Adipocyte (in vitro differentiated cells): ENCODE data around the gene MYEOV.

Experiments used
- DNase-seq: peaks from one replicate; pipeline ENCODE4 v3.0.0-alpha.2; 2015; ENCODE audit warnings: low read depth
- H3K27me3 ChIP-seq: replicated peaks from 2 replicates; pipeline ENCODE4 v1.7.0; 2013; ENCODE audit warnings: mild to moderate bottlenecking, low read length, moderate library complexity; ENCODE audit not compliant: control insufficient read depth, insufficient read depth
- H3K36me3 ChIP-seq: 2 replicates; pipeline ENCODE4 v1.7.0; 2013; ENCODE audit warnings: low read length, mild to moderate bottlenecking, moderate library complexity; ENCODE audit not compliant: control insufficient read depth, insufficient read depth, severe bottlenecking
- H3K4me1 ChIP-seq: 2 replicates; pipeline ENCODE4 v1.7.0; 2013; ENCODE audit warnings: mild to moderate bottlenecking, low read length, moderate library complexity; ENCODE audit not compliant: control insufficient read depth, insufficient read depth
- H3K4me3 ChIP-seq: 2 replicates; pipeline ENCODE4 v1.7.0; 2013; ENCODE audit warnings: mild to moderate bottlenecking, low read length, moderate library complexity
- H3K9ac ChIP-seq: 2 replicates; pipeline ENCODE4 v1.7.0; 2013; ENCODE audit warnings: mild to moderate bottlenecking, low read length, moderate library complexity
- H3K9me3 ChIP-seq: 2 replicates; pipeline ENCODE4 v1.7.0; 2013; ENCODE audit warnings: mild to moderate bottlenecking, low read length, moderate library complexity; ENCODE audit not compliant: control insufficient read depth

MYEOV gene

DNA sequence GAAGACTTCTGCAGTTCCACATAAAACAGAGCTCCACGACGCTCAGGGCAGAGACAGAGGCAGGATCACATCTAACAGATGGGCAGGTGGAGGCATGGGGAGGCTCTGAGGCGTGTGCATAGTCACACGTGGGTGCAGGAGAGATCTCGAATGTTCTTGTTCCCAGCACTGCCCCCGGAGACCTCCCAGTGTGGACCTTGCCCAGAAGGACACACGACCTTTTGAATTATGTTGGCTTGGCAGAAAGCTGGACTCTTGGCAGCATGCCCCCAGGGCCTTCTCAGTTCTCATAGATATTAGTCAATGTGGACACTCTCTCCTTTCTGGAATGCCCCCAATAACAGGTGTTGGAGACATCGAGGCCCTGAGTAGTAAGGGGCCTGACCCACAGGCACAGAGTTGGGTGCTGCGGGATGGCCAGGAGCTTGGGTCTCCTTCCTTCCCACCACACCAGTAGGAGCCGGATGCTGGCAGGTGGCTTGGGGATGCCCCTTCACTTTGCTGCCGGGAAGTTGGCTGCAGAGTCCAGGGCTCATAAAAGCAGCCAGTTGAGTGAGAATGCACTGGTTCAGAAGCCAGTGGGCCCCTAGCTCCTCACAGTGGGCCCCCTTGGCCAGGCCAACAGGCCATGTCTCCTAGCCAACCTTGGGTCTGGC is 12.1 kb downstream of the MYEOV start:
- Histone ChIP-seq H3K9me3 (no peaks in the 10 kb centered on the region), H3K36me3 (no peaks in the 10 kb centered on the region), H3K4me3 (no peak overlapping the region), H3K9ac (no peak overlapping the region), H3K4me1 (peaks cover 16% of the 10 kb centered on the region), H3K27me3 (no peaks in the 10 kb centered on the region)
- DNase-seq: no peak

DNA sequence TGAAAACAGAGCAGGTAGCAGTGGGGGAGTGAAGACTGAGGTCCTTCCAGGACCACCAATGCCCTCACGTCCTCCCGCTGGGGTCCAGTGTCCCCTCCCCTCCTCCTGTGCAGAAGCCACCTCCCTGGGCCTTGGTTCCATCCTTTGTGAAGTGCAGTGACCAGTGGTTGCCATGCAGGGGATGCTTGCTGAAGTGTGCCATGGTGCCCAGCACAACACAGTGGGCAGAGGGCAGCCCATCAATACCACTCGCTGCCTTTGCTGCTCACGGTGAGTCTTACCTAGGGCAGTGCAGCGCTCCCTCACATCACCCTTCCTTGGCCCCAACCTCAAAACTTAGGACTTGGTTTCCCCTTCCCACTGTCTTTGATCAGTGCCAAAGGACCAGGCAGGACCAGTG is 12.9 kb downstream of the MYEOV start:
- DNase-seq: no peak
- Histone ChIP-seq H3K36me3 (no peaks in the 10 kb centered on the region), H3K4me1 (peaks cover 11% of the 10 kb centered on the region), H3K27me3 (no peaks in the 10 kb centered on the region), H3K4me3 (no peak overlapping the region), H3K9me3 (no peaks in the 10 kb centered on the region), H3K9ac (no peak overlapping the region)

DNA sequence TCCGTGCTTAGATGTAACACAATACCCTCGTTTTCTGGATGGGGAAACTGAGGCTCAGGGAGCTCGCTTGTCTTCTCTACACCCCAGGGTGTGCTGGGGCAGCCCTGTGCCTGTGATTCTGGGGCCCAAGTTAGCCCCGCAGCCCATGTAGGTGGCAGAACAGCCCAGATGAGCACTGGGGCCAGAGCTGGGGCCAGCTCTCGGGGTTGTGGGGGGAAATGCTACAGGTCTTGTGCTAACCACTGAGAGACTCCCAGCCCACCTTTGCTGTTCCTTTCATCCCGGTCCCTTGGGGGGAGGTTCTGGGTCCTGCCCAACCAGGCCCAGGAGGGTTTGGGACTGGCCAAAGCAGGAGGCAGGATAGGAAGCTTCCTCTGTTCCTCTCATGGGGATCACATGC is 13.5 kb downstream of the MYEOV start:
- DNase-seq: no peak
- Histone ChIP-seq H3K36me3 (no peaks in the 10 kb centered on the region), H3K9ac (no peak overlapping the region), H3K9me3 (no peaks in the 10 kb centered on the region), H3K4me1 (peaks cover 9% of the 10 kb centered on the region), H3K27me3 (no peaks in the 10 kb centered on the region), H3K4me3 (no peak overlapping the region)

DNA sequence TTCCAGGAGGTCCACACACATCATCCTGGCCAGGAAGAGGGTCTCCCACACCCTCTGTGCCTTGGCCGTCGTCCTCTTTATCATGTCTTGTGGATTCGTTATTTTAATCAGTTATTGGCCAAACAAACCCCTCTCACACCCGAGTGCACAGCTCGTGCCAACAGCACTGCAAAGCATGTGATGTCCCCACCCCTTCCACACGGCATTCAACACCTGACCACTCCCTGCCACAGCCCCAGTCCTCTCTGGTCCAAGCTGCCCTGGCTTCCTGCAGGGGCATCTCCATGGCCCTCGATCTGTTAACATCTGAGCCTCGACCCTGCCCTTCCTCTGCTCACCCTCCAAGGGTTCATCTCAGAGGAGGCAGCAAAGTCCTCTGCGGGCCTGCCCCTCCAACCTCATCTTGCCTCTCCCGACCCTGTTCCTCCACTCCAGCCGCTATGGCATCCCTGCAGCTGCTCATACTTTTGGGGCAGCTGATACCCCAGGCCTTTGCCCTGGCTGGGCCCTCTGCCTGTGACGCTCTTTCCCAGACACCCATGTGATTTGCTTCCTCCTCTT is 14.0 kb downstream of the MYEOV start:
- Histone ChIP-seq H3K4me1 (peaks cover 10% of the 10 kb centered on the region), H3K27me3 (no peaks in the 10 kb centered on the region), H3K9ac (no peak overlapping the region), H3K4me3 (no peak overlapping the region), H3K9me3 (no peaks in the 10 kb centered on the region), H3K36me3 (no peaks in the 10 kb centered on the region)
- no peak for DNase-seq

DNA sequence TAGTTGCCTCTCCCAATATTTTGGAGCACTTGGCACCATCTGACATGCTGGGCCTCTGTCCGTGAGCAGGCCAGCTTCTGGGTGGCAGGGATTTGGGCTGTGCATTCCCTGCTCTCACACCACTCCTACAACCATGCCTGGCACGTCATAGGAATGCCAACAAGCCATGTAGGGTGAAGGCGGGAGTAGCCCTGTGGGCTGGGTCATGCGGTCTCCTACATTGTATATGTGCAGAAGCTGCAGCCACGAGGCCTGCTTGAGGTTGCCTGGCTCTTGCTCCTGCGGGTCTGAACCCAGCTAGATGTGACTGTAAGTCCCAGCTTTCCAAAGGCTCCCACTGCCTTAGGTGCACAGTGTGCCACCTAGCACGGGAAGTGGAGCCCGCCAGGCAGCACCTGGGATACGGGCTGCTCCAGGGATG is 14.5 kb downstream of the MYEOV start:
- peaks cover 14% of the 10 kb centered on the region for H3K4me1 ChIP-seq
- no peaks in the 10 kb centered on the region for H3K36me3 ChIP-seq
- H3K4me3 ChIP-seq: no peak overlapping the region
- no peaks in the 10 kb centered on the region for H3K9me3 ChIP-seq
- H3K9ac ChIP-seq: no peak overlapping the region
- no peaks in the 10 kb centered on the region for H3K27me3 ChIP-seq
- DNase-seq: no peak

DNA sequence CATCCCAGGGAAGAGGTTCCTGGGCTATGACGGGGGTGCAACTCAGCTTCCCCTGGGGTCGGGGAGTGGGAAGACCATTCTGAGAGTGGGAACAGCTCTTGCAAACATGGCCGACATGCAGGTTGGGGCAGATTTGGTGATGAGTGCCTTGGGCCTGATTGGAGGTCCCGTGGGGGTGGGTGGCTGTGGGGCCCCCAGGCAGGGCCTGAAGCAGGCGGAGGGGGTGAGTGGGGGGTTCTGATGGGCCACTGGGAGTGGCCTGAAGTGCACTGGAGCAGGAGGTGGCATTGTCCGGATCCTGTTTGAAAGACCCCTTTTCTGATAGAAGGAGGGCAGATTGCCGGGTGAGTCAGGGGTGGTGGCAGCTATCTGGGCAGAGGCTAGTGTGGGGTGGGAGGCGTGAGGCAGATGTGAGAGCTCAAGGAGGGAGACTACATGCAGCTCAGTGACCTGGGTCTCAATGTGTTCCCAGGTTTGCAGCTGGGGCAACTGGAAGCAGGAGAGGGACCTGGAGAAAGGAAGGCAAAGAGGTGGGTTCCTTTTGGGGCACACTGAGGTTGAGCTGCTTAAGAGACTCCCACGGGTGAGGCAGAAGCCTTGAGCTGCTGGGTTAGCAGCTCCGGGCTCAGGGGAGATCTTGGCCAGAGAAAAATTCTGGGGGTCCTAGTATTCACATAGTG is 15.1 kb downstream of the MYEOV start:
- no peaks in the 10 kb centered on the region for H3K27me3 ChIP-seq
- H3K9ac ChIP-seq: no peak overlapping the region
- no peaks in the 10 kb centered on the region for H3K36me3 ChIP-seq
- no peak for DNase-seq
- H3K4me3 ChIP-seq: no peak overlapping the region
- H3K4me1 ChIP-seq: peaks cover 14% of the 10 kb centered on the region
- no peaks in the 10 kb centered on the region for H3K9me3 ChIP-seq

DNA sequence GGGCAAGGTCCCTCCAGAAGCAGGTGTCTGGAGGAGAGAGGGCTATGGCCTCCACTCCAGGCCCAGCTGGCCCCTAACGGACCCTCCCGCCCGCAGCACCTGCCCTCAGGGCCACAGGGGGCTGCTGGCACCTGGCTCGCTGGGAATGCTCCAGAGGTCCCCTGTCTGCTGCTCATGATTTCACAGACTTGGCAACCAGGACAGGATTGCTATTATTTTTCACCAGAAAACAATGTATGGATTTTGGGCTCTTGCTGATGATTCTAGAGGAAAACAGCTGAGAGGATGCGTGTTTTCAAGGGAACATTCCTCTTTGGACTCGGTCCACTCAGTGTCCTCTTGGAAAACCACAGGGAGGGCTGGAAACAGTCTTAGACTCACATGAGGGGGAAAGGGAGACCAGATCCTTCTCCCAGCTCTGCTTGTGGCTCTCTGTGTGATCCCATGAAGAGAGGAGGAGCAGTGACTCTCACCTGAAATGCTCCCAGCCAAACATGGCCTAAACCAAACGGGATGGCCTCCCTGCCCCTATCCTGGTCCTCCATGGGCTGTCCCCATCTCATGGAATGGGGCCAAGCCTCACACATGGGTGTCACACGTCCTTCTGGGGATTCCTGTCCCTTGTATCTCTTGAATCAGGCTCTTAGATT is 15.8 kb downstream of the MYEOV start:
- no peak overlapping the region for H3K9ac ChIP-seq

DNA sequence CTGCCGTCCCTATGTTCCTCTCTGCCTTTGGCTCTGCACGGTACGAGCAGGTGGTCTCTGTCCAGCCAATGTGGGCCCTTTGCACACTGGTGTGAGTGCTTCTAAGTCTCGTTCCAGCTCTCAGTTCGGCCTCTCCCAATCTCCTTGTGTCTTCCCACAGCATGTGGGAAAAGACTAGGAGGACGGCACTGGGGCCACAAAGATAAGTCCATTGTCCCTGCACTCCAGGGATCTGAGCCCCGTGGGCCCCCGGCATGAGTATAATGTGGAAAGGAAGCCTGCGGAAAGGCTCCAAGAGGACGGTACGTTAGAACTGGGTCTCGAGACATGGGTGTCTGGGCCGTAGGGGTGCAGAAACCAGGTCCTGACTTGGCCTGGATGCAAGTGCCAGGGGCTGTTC is 16.4 kb downstream of the MYEOV start:
- H3K9me3 ChIP-seq: no peaks in the 10 kb centered on the region
- H3K4me3 ChIP-seq: no peak overlapping the region
- no peaks in the 10 kb centered on the region for H3K36me3 ChIP-seq
- H3K27me3 ChIP-seq: no peaks in the 10 kb centered on the region
- H3K9ac ChIP-seq: no peak overlapping the region
- no peak for DNase-seq
- peaks cover 14% of the 10 kb centered on the region for H3K4me1 ChIP-seq

More for the DNA sequence above, 15.8 kb downstream of the MYEOV start:
- Histone ChIP-seq H3K4me3 (no peak overlapping the region), H3K4me1 (peaks cover 14% of the 10 kb centered on the region), H3K9me3 (no peaks in the 10 kb centered on the region), H3K36me3 (no peaks in the 10 kb centered on the region), H3K27me3 (no peaks in the 10 kb centered on the region)
- no peak for DNase-seq

DNA sequence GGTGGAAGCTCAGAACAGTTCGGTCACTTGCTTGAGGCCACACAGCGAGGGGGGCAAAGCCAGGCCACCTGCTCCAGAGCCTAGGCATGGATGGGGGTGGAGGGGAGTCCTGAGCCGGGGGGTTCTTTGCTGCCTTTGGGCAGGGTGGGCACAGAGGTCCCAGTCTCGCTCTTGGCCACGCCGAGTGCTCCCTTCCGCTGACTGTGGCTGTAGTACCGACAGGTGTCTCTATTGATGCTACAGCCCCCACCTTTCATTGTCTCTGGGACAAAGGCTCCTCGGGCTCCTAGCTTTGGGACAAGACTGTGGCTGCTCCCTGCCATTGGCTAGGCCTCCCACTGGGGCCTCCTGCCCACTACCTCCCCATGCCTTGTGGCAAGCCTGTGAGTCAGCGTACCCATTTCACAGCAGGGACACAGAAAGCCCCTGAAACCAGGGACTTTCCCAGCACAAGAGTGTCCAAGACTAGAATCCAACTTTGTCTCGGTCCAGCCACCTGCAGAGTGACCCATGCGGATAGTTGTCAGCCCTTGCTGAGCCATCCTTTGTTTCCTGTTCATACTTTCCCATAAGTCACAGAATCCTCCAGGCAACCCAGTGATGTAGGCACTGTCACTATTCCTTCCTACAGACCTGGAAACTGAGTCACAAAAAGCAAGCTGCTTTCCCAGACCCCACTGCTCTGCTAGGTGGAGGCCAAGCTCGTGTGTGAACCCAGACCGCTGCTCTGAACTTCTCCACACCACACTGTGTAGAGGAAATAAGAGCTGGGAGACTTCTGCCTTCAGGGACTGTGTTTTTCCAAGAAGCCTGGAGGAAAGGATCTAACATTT is 17.2 kb downstream of the MYEOV start:
- no peak for DNase-seq
- Histone ChIP-seq H3K4me1 (peaks cover 14% of the 10 kb centered on the region), H3K27me3 (no peaks in the 10 kb centered on the region), H3K9me3 (no peaks in the 10 kb centered on the region), H3K36me3 (no peaks in the 10 kb centered on the region), H3K9ac (no peak overlapping the region), H3K4me3 (no peak overlapping the region)

DNA sequence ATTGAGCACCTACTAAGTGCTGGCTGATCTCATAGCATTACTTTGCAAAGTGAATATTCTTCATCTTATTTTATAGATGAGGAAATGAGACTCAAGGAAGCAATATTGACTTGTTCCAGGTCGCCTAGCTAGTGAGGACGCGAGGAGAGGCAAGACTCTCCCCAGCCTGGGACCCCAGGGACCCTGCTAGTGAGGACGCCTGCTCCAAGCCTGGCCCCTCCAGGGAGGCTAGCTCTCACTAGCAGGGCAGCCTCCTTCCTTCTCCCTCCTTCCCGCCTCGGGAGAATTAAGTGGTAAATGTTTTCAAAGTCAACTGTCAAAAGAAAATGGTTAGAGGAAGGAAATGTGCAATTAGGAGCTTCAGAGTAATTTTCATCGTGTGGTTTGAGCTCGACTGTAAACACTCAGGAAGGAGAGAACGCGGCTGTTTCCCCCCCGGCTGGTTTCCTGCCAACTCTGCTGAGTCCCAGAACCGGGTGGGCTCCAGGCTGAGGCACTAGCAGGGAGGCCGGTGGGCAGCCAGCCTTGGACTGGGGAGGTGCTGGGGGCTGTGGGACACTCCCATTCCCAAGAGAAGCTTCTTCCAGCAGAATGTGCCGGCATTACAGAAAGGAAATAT is 17.9 kb downstream of the MYEOV start:
- no peak for DNase-seq
- H3K27me3 ChIP-seq: no peaks in the 10 kb centered on the region
- peaks cover 18% of the 10 kb centered on the region for H3K4me1 ChIP-seq

More for the DNA sequence above, 17.9 kb downstream of the MYEOV start:
- no peaks in the 10 kb centered on the region for H3K36me3 ChIP-seq
- H3K4me3 ChIP-seq: no peak overlapping the region
- H3K9ac ChIP-seq: no peak overlapping the region
- no peaks in the 10 kb centered on the region for H3K9me3 ChIP-seq
